ENCODE results near the gene C20orf144. TPM values are rescaled to one million over a fixed set of nuclear protein-coding genes. Genes with fewer than 3 reads are reported as not detected.

Gene C20orf144
- total and polyA plus RNA-seq, 9 of the 15 experiments (the other 6 are each of a cell fraction or from before 2014, with no cell fraction given) = 0.04 to 0.23 (median 0.11) TPM; not detected in 2

- TF ChIP-seq JUN (IDR thresholded peaks at IDR 0.05; ENCODE audit: borderline replicate concordance, low read depth, low read length) = peak; percentile 79
- no peak for TF ChIP-seq JUN (CRISPR knock-in tag; IDR thresholded peaks at IDR 0.05; ENCODE audit: borderline replicate concordance)
These were observed 47.3 kb downstream of the C20orf144 start (continued) for GRCh38 chr20:33709398-33709797.

- H3K27ac ChIP-seq (ENCODE audit: extremely low read depth, low read depth, low read length) = peak overlapping the region; percentile 87
- peak; percentile 96 for FAIRE-seq
- peak; percentile 88 for ATAC-seq
- H3K79me2 ChIP-seq (ENCODE audit: control insufficient read depth, insufficient read depth, low read length) = no peaks in the 10 kb centered on the region
- peak overlapping the region; percentile 77 for H3K4me2 ChIP-seq (ENCODE audit: insufficient read depth, low read length)
- DNase-seq (ENCODE audit: extremely low read depth in 1 of 4, low spot score in 3 of 4) = peak; percentile 80 to 91 (median 90)
- in situ Hi-C loops (cut with MboI) = no loop called here
- peak overlapping the region; percentile 25 for H3K4me3 ChIP-seq
- H3K4me1 ChIP-seq (replicated peaks in 1 of 2; ENCODE audit: control insufficient read depth in 2 of 2, insufficient read depth in 2 of 2, low read length in 2 of 2) = peaks cover 19 to 27% of the 10 kb centered on the region in 2 experiments
- H3K9ac ChIP-seq (ENCODE audit: insufficient read depth in 1 of 2, low read depth in 2 of 2, low read length in 2 of 2) = no peak overlapping the region
- 1% methylated on average over 11 of the region's 16 CpGs for WGBS (ENCODE audit: insufficient coverage, low coverage, missing lambda C conversion rate)
- no peaks in the 10 kb centered on the region for H3K9me1 ChIP-seq (ENCODE audit: control insufficient read depth, insufficient read depth, low read length)
- POLR2A ChIA-PET = interaction anchor here (0.7 to 1.0 kb wide), 2 partner anchors 10 to 25 kb away, joined by 3 read pairs; partner anchors contain the start of gene PXMP4
- H3K36me3 ChIP-seq (ENCODE audit: control insufficient read depth, insufficient read depth, low read length) = peaks cover 31% of the 10 kb centered on the region; the same call in 2 of the 3 replicates
- CTCF ChIA-PET (ENCODE audit: low intra/inter-chr PET ratio) = no interaction called here
- peak overlapping the region; percentile 77 for H2AFZ ChIP-seq (ENCODE audit: low read depth, low read length)
- no peaks in the 10 kb centered on the region for H3K9me3 ChIP-seq (replicated peaks; ENCODE audit: control insufficient read depth, insufficient read depth, low read depth, low read length)
- intact Hi-C loops (cut with micrococcal nuclease) = loop anchor here (1.0 kb wide), 1 partner anchor 20 kb away; no protein-coding TSS in a partner anchor
- H3K27me3 ChIP-seq (ENCODE audit: control insufficient read depth in 2 of 2, insufficient read depth in 2 of 2, low read length in 2 of 2) = no peaks in the 10 kb centered on the region
- no peaks in the 10 kb centered on the region for H4K20me1 ChIP-seq (replicated peaks; ENCODE audit: control insufficient read depth, insufficient read depth, low read length)
- no TSS peak for BruUV-seq (replicated peaks)
- TF ChIP-seq E2F4 (CRISPR knock-in tag; IDR thresholded peaks at IDR 0.05; ENCODE audit: low read depth) = no peak
- no peak; the same call in 1 of the 2 replicates for TF ChIP-seq MYNN (IDR thresholded peaks at IDR 0.05)
- TF ChIP-seq MYNN (CRISPR knock-in tag; IDR thresholded peaks at IDR 0.05) = no peak
- no peak for TF ChIP-seq ZNF165 (CRISPR knock-in tag; IDR thresholded peaks at IDR 0.05; ENCODE audit: borderline replicate concordance)
- TF ChIP-seq TRIM24 (IDR thresholded peaks at IDR 0.05) = no peak
- no peak for TF ChIP-seq MTA3 (IDR thresholded peaks at IDR 0.05; ENCODE audit: borderline replicate concordance)
- TF ChIP-seq CBX3 (IDR thresholded peaks at IDR 0.05; ENCODE audit: borderline replicate concordance in 1 of 2, low read length in 2 of 2) = no peak
- TF ChIP-seq SUPT5H (IDR thresholded peaks at IDR 0.05) = no peak
- TF ChIP-seq ZNF77 (CRISPR knock-in tag; IDR thresholded peaks at IDR 0.05) = no peak
- TF ChIP-seq RCOR1 (IDR thresholded peaks at IDR 0.05; ENCODE audit: borderline replicate concordance in 1 of 2, low read depth in 2 of 2, low read length in 2 of 2) = no peak
- no peak for TF ChIP-seq NEUROD1 (IDR thresholded peaks at IDR 0.05; ENCODE audit: borderline replicate concordance, low read depth, low read length, partially characterized antibody)
- no peak for TF ChIP-seq XRCC4 (IDR thresholded peaks at IDR 0.05; ENCODE audit: extremely low read depth, insufficient read depth, insufficient read length)
- no peak for TF ChIP-seq ZNF592 (IDR thresholded peaks at IDR 0.05)
These were observed 47.9 kb downstream of the C20orf144 start for GRCh38 chr20:33709905-33710541.

All from K562 (cell line).